Fibroblast of lung (primary cell): ENCODE results near the gene MCOLN1. TPM values are rescaled to one million over a fixed set of nuclear protein-coding genes. Genes with fewer than 3 reads are reported as not detected.

ENCODE experiments used
- DNase-seq, 2 donors: peaks; one replicate each; pipeline versions ENCODE4 v3.0.0 to v3.0.0-alpha.2; 2010; ENCODE audit warnings: low read depth in 2 of 2
- H2AFZ ChIP-seq: 2 replicates; pipeline ENCODE4 v1.5.1; 2012; ENCODE audit warnings: low read length, control low read depth, inconsistent platforms
- H3K27ac ChIP-seq: 2 replicates; pipeline ENCODE4 v1.5.1; 2011; ENCODE audit warnings: low read length, control low read depth; ENCODE audit not compliant: insufficient read depth
- H3K27me3 ChIP-seq: 2 replicates; pipeline ENCODE4 v1.5.1; 2011; ENCODE audit warnings: mild to moderate bottlenecking, low read length; ENCODE audit not compliant: control insufficient read depth, insufficient read depth
- H3K36me3 ChIP-seq: 2 replicates; pipeline ENCODE4 v1.5.1; 2011; ENCODE audit warnings: low read length; ENCODE audit not compliant: control insufficient read depth, insufficient read depth
- H3K4me1 ChIP-seq: 2 replicates; pipeline ENCODE4 v1.5.1; 2011; ENCODE audit warnings: low read length; ENCODE audit not compliant: control insufficient read depth, insufficient read depth; ENCODE audit errors: extremely low read depth
- H3K4me2 ChIP-seq: 2 replicates; pipeline ENCODE4 v1.5.1; 2011; ENCODE audit warnings: low read length, control low read depth; ENCODE audit not compliant: insufficient read depth; ENCODE audit errors: extremely low read depth
- H3K4me3 ChIP-seq, 4 experiments: fragments of 200-600 bp in 1 of 4; sonication (generic) in 1 of 4; replicated peaks in 1 of 4; 2 replicates each; pipeline ENCODE4 v1.5.1; 2011 to 2016; ENCODE audit warnings: low read length in 4 of 4, low read depth in 3 of 4, mild to moderate bottlenecking in 3 of 4, control low read depth in 2 of 4, inconsistent platforms in 1 of 4, mixed read lengths in 1 of 4; ENCODE audit not compliant: insufficient read depth in 1 of 4; ENCODE audit errors: control extremely low read depth in 1 of 4
- H3K79me2 ChIP-seq: 2 replicates; pipeline ENCODE4 v1.5.1; 2012; ENCODE audit warnings: mild to moderate bottlenecking, low read length, inconsistent platforms; ENCODE audit not compliant: control insufficient read depth, insufficient read depth
- H3K9ac ChIP-seq: 2 replicates; pipeline ENCODE4 v1.5.1; 2011; ENCODE audit warnings: mild to moderate bottlenecking, low read length, control low read depth; ENCODE audit not compliant: insufficient read depth
- H3K9me3 ChIP-seq: 2 replicates; pipeline ENCODE4 v1.5.1; 2012; ENCODE audit warnings: low read depth, low read length; ENCODE audit not compliant: control insufficient read depth, insufficient read depth
- H4K20me1 ChIP-seq: 2 replicates; pipeline ENCODE4 v1.5.1; 2011; ENCODE audit warnings: low read length; ENCODE audit not compliant: control insufficient read depth, insufficient read depth; ENCODE audit errors: extremely low read depth
- EZH2 ChIP-seq: IDR thresholded peaks from 2 replicates; pipeline ENCODE4 v1.5.1; 2012; ENCODE audit warnings: low read length, control low read depth, mild to moderate bottlenecking; ENCODE audit errors: missing control alignments
- polyA plus RNA-seq, 2 donors: library from polyadenylated mRNA; depleted of rRNA in 1 of 2; stranded (reverse) in 1 of 2; unstranded in 1 of 2; fragments of >200 nt; gene quantifications; 2 replicates each; pipeline ENCODE4 v1.2.1, GENCODE V29; 2011 to 2012; ENCODE audit warnings: missing spikeins in 1 of 2
- total RNA-seq: library from RNA; depleted of rRNA; stranded (reverse); fragments of >200 nt; gene quantifications from 2 replicates; pipeline ENCODE4 v1.2.1, GENCODE V29; 2014
- TF ChIP-seq, protein P1 (sequence below), 2 donors: IDR thresholded peaks in 1 of 2; conservative IDR thresholded peaks in 1 of 2; 1 replicate in 1 of 2; 2 replicates in 1 of 2; pipeline ENCODE4 v1.5.1; 2011 to 2012; ENCODE audit warnings: low read length in 2 of 2, control low read depth in 1 of 2, inconsistent platforms in 1 of 2, low read depth in 1 of 2, mild to moderate bottlenecking in 1 of 2

MCOLN1 gene
- total and polyA plus RNA-seq, 2 donors (not counting 1 experiment from before 2014, with no cell fraction given) = 4.0 to 15.1 TPM

DNA sequence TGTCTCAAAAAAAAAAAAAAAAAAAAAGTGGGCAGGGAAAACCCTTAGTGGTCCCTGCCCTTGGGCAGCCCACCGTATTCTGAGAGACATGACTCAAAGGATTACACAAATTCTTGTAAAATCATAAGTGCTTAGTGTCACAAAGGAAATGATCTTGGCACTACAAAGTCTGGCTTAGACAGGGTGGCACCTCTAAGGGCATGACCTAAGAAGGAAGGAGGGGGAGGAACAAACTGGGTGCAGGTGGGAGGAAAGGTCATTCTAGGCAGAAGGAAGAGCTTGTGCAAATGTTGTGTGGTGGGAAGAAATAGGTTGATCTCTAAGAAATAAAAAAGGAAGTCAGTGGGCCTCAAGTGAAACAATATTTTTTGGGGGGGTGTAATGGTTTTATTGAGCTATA lies 23.5 kb downstream of the MCOLN1 start:
- no peaks in the 10 kb centered on the region for H3K9me3 ChIP-seq
- H3K27ac ChIP-seq = no peak overlapping the region
- H3K9ac ChIP-seq = no peak overlapping the region
- peaks cover 29% of the 10 kb centered on the region for H3K36me3 ChIP-seq
- no peak for DNase-seq
- no peak overlapping the region for H3K4me3 ChIP-seq
- no peaks in the 10 kb centered on the region for H3K79me2 ChIP-seq
- H3K27me3 ChIP-seq = no peaks in the 10 kb centered on the region
- no peak overlapping the region for H3K4me2 ChIP-seq
- H3K4me1 ChIP-seq = no peaks in the 10 kb centered on the region
- H2AFZ ChIP-seq = no peak overlapping the region
- TF ChIP-seq, protein P1, sequence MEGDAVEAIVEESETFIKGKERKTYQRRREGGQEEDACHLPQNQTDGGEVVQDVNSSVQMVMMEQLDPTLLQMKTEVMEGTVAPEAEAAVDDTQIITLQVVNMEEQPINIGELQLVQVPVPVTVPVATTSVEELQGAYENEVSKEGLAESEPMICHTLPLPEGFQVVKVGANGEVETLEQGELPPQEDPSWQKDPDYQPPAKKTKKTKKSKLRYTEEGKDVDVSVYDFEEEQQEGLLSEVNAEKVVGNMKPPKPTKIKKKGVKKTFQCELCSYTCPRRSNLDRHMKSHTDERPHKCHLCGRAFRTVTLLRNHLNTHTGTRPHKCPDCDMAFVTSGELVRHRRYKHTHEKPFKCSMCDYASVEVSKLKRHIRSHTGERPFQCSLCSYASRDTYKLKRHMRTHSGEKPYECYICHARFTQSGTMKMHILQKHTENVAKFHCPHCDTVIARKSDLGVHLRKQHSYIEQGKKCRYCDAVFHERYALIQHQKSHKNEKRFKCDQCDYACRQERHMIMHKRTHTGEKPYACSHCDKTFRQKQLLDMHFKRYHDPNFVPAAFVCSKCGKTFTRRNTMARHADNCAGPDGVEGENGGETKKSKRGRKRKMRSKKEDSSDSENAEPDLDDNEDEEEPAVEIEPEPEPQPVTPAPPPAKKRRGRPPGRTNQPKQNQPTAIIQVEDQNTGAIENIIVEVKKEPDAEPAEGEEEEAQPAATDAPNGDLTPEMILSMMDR (conservative IDR thresholded peaks at IDR 0.05 in 1 of 2, IDR thresholded peaks at IDR 0.05 in 1 of 2; ENCODE audit: low read depth in 1 of 2, low read length in 2 of 2) = no peak
- TF ChIP-seq EZH2 = no peak
- no peaks in the 10 kb centered on the region for H4K20me1 ChIP-seq

DNA sequence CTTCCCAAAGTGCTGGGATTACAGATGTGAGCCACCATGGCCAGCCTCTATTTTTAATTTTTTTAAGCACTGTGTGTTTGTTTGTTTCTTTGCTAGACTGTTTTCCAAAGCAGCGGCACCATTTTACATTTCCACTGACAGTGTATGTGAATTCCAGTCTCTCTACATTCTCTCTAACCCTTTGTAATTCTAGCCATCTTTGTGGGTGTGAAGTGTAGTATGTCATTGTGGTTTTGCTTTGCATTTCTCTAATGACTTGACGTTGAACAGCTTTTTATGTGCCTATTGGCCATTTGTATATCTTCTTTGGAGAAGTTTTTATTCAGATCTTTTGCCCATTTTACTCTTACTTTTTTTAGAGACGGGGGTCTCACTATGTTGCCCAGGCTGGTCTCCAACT lies 24.7 kb downstream of the MCOLN1 start:
- H3K4me3 ChIP-seq = no peak overlapping the region
- H3K27me3 ChIP-seq = no peaks in the 10 kb centered on the region
- no peaks in the 10 kb centered on the region for H3K79me2 ChIP-seq
- no peak overlapping the region for H2AFZ ChIP-seq
- DNase-seq = no peak
- no peak overlapping the region for H3K27ac ChIP-seq
- H4K20me1 ChIP-seq = no peaks in the 10 kb centered on the region
- no peak overlapping the region for H3K4me2 ChIP-seq
- TF ChIP-seq EZH2 = no peak
- TF ChIP-seq, protein P1 (conservative IDR thresholded peaks at IDR 0.05 in 1 of 2, IDR thresholded peaks at IDR 0.05 in 1 of 2; ENCODE audit: low read depth in 1 of 2, low read length in 2 of 2) = no peak
- H3K9me3 ChIP-seq = no peaks in the 10 kb centered on the region
- no peak overlapping the region for H3K9ac ChIP-seq
- H3K4me1 ChIP-seq = no peaks in the 10 kb centered on the region
- H3K36me3 ChIP-seq = peaks cover 19% of the 10 kb centered on the region

DNA sequence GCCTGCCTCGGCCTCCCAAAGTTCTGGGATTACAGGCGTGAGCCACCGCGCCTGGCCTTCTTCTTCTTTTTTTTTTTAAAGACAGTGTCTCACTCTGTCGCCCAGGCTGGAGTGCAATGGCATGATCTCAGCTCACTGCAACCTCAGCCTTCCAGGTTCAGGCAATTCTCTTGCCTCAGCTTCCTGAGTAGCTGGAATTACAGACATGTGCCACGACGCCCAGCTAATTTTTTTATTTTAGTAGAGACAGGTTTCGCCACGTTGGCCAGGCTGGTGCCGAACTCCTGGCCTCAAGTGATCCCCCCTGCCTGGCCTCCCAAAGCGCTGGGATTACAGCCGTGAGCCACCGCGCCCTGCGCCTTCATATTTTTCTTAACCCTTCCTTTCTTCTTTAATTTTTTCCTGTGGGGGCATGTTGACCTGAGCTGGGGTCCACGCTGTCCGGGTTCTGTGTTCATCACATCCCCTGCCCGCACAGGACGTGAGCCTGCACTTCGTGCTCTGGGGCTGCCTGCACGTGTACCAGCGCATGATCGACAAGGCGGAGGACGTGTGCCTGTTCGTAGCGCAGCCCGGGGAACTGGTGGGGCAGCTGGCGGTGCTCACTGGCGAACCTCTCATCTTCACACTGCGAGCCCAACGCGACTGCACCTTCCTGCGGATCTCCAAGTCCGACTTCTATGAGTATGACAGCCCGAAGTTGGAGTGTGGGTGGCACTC lies 27.2 kb downstream of the MCOLN1 start:
- H4K20me1 ChIP-seq = no peaks in the 10 kb centered on the region

More for the DNA sequence above, 27.2 kb downstream of the MCOLN1 start:
- Histone ChIP-seq H3K9ac (no peak overlapping the region), H3K4me3 (no peak overlapping the region), H2AFZ (no peak overlapping the region), H3K4me1 (no peaks in the 10 kb centered on the region), H3K27ac (no peak overlapping the region), H3K9me3 (no peaks in the 10 kb centered on the region), H3K79me2 (no peaks in the 10 kb centered on the region), H3K4me2 (no peak overlapping the region), H3K27me3 (no peaks in the 10 kb centered on the region), H3K36me3 (peaks cover 11% of the 10 kb centered on the region)
- no peak for TF ChIP-seq EZH2
- TF ChIP-seq, protein P1 (conservative IDR thresholded peaks at IDR 0.05 in 1 of 2, IDR thresholded peaks at IDR 0.05 in 1 of 2; ENCODE audit: low read depth in 1 of 2, low read length in 2 of 2) = no peak
- DNase-seq = no peak
